Omental fat pad (tissue), 4 donors: Measurements from ENCODE around the gene LACTB. TPM values are rescaled to one million over a fixed set of nuclear protein-coding genes. Genes with fewer than 3 reads are reported as not detected.
A peak's percentile ranks its signal among the peaks of the same experiment; 100 is the strongest.

Experiments
- ATAC-seq: fragments of 150-250 bp; one replicate; pipeline ENCODE4 v1.9.1; 2016; ENCODE audit warnings: mild to moderate bottlenecking, moderate library complexity; ENCODE audit not compliant: low FRiP score
- DNase-seq: peaks from one replicate; pipeline ENCODE4 v3.0.0-alpha.2; 2019; ENCODE audit warnings: low spot score
- total RNA-seq, 4 donors: library from RNA; depleted of rRNA; stranded (reverse); fragments of >200 nt; gene quantifications; one replicate each; pipeline ENCODE4 v1.1.0, GENCODE V29; 2016
- TF ChIP-seq, protein P1 (sequence below), 3 donors: fragments of 450-650 bp; IDR thresholded peaks; one replicate each; pipeline ENCODE4 v1.5.1; 2016 to 2017; ENCODE audit warnings: antibody characterized with exemption in 3 of 3, mild to moderate bottlenecking in 3 of 3, moderate library complexity in 2 of 3

The LACTB gene
- total RNA-seq, 4 donors from 2014 or later, result 12.9 to 38.5 (median 20.6) TPM

DNA sequence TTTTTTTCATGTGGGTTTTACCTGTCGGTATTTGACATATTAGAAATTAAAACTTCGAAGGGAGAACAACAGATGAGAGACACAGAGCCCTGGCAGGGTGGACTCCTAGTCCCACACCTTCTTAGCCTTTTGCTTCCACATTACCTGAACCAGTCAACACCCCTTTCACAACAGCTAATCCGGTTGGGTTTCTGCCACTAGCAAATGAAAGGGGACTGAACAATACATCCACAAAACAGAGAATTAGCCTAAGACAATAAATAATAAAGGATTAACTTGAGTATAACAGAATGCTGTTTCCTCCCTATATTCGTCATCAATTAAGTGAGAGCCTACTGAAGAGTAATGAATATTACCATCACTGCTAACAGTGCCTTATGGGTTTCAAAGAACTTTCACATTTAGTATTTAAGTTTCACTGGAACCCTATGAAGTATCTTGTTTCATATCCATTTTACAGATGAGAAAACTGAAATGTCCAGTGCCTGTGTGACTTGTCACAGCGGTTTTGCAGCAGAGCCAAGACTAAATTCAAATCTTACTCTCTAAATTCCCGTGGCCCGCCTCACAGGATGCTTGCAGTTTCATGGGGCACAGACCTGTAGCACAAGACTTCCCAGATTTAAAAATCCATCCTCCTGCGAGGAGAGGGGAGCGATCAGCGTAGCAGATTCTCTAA is 66.7 kb downstream of the LACTB start:
- ATAC-seq (no peak), DNase-seq (no peak)
- TF ChIP-seq, protein P1, sequence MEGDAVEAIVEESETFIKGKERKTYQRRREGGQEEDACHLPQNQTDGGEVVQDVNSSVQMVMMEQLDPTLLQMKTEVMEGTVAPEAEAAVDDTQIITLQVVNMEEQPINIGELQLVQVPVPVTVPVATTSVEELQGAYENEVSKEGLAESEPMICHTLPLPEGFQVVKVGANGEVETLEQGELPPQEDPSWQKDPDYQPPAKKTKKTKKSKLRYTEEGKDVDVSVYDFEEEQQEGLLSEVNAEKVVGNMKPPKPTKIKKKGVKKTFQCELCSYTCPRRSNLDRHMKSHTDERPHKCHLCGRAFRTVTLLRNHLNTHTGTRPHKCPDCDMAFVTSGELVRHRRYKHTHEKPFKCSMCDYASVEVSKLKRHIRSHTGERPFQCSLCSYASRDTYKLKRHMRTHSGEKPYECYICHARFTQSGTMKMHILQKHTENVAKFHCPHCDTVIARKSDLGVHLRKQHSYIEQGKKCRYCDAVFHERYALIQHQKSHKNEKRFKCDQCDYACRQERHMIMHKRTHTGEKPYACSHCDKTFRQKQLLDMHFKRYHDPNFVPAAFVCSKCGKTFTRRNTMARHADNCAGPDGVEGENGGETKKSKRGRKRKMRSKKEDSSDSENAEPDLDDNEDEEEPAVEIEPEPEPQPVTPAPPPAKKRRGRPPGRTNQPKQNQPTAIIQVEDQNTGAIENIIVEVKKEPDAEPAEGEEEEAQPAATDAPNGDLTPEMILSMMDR (IDR thresholded peaks at IDR 0.05), result no peak

DNA sequence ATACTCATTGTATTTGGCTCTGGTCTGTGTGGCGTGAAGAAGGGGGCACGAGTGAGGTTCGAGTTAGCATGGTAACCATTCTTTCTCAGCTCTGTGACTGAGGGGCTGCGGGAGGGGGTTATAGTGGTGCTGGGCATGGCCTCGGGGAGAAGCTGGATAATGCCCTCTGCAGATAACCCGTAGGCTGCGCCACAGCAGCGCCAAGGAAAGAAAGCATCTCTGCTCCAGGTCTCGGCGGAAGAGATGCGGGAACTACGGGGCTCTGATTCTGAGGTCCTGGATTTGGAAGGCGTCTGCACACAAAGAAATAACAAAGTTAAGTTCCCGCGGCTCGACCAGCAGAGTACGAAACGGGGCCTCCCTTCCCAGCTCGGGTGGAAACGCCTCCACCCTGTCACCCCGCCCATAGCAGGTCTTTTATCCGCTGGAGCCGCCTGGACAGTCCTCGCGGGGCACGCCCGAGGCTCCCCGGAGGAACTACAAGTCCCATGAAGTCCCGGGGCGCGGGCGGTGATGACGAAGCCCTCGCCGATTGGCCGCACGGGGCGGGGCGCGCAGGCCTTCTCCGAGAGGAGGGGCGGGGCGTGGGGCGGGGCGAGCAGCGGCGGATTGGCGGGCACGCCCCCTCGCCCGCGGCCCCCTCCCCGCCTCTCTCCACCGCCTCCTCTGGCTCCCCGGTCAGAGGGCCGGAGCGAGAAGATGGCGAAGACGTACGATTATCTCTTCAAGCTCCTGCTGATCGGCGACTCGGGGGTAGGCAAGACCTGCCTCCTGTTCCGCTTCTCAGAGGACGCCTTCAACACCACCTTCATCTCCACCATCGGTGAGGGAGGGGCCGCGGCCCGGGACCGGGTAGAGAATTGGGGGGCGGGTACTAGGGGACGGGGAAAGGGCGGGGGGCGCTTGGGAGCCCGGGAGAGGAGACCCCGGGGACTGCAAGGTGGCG is 67.5 kb downstream of the LACTB start, which contains the start of gene RAB8B:
RAB8B (plus strand) TSS at position 681 of the 946 bp plus-strand sequence; CDS start at position 700, 19 bp downstream.
- ATAC-seq (peak; percentile 97), DNase-seq (peak; percentile 97)
- TF ChIP-seq, protein P1 (IDR thresholded peaks at IDR 0.05), result no peak

DNA sequence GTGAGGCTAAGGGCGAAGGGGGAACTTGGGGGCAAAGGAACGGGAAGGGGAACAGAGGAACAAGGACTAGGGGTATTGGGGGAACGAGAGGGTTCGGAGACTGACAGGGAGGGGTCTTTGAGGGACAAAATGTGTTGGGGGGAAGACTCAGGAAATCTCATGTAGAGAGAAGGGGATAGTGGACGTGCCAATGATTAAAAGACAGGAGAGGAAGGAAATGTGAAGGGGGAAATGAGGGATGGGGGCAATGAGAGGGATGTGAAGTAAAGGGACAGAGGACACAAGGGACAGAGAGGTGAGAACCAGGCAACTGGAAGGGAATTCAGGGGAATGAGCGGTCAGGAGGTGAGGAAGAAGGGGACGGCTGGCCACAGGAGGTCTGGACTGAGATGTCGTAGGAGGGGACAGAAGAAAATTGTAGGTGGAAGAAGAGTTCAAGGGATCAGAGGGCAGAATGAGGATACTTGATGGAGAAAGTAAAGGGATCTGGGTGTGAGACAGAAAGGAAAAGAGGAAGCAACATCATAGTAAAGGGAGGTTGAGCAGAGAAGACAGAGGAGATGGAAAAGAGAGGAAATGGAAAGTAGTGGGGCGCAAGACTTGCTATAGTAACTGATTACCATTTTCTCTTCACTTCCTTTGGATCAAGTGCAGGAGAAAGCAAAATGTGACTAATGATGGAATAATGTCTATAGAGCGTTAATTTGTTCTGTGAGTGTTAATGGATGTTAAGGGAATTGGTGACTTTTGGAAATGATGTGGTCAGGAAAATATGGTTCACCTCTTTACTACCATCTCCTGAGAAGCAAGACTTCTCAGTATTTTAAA is 68.5 kb downstream of the LACTB start:
- TF ChIP-seq, protein P1 (IDR thresholded peaks at IDR 0.05), result no peak
- ATAC-seq (no peak), DNase-seq (no peak)

DNA sequence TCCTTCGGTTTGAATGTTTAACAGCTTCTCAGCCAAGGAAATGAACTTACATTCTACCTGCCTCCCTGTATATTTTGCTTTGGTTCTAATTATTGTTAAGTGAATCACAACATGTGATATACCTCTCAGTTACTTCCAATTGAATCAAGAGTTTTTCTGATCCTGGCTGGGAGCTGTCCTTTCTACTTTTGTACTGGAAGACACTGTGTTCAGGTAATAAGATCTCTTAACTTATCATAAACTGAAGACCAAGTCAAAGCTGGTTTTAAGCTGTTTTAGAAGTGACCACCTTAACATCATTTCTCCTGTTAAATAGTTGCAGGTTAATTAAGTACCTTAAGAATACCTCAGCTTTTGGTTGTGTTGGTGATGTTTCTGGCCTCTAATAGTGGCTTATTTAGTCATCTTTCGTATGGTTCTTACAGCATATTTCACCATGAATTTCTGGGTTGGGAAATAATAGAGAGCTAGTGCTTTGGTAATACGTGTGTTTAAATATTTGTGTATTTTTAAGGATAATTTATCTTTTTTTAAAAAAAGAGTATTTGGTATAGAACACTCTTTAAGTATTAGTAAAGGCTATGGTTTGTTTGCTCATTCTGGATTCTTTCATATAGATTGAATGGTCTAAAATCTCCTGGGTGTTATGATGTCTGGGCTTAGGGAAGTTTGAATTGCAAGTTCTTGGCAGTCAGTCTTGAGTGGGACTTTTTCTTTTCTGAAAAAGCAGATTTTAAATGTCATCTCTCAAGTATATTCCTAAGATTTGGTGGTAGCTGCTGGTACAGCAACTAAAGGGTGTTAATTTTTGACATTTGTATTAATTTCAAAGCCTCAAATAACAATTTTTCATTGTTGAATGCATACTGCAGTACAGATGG is 69.3 kb downstream of the LACTB start:
- TF ChIP-seq, protein P1 (IDR thresholded peaks at IDR 0.05), result no peak
- no peak for ATAC-seq
- no peak for DNase-seq

Other genes starting within 250 kb of the LACTB start
- gene TPM1, start 79.1 kb upstream of the LACTB start, total RNA-seq, result 100 to 1,000 TPM; 167 to 702 (median 252) TPM
- 100 to 1,000 TPM in 1 of 4 donors, 10 to 100 TPM in 3; 71.3 to 107 (median 83.2) TPM for gene RPS27L, start 35.6 kb downstream of the LACTB start, total RNA-seq
- 10 to 100 TPM; 36.0 to 55.4 (median 50.0) TPM for gene RAB8B, start 67.7 kb downstream of the LACTB start, total RNA-seq
- 10 to 100 TPM; 15.9 to 17.4 (median 17.0) TPM for gene APH1B, start 155.7 kb downstream of the LACTB start, total RNA-seq